ENCODE measurements around the gene WNT11.
A peak's percentile ranks its signal among the peaks of the same experiment; 100 is the strongest.

Gene WNT11

GRCh38 chr11:76206327-76207081 lies at the start of gene WNT11:
Gene WNT11, minus strand, starts transcription at chr11:76206502. Its CDS starts 95 bp downstream, at chr11:76206407.
- peak within 1 kb of the TSS in 1 of 3 experiments; percentile 49 for H3K27ac Mint-ChIP-seq
- H3K4me3 Mint-ChIP-seq, result peak within 1 kb of the TSS; percentile 79 to 89 (median 89)
- H3K27me3 Mint-ChIP-seq (ENCODE audit: low read depth), result peaks cover 74% of the 10 kb centered on the region
- H3K36me3 Mint-ChIP-seq (ENCODE audit: low read depth), result no peaks in the 10 kb centered on the region
- H3K4me1 Mint-ChIP-seq, result peaks cover 14% of the 10 kb centered on the region
- no peaks in the 10 kb centered on the region for H3K9me3 Mint-ChIP-seq
- TF ChIP-seq CTCF (IDR thresholded peaks at IDR 0.05; ENCODE audit: unreplicated experiment in 3 of 3), result peak in 1 of 3 experiments; percentile 18

- Mint-ChIP-seq H3K36me3 (ENCODE audit: low read depth) (no peaks in the 10 kb centered on the region), H3K9me3 (no peaks in the 10 kb centered on the region), H3K27me3 (ENCODE audit: low read depth) (peaks cover 45% of the 10 kb centered on the region), H3K4me3 (no peak overlapping the region), H3K4me1 (peaks cover 33% of the 10 kb centered on the region), H3K27ac (no peak overlapping the region)
- TF ChIP-seq CTCF (IDR thresholded peaks at IDR 0.05; ENCODE audit: unreplicated experiment in 3 of 3), result no peak
Observed at GRCh38 chr11:76253416-76253815, 47.1 kb upstream of the WNT11 start.

- Mint-ChIP-seq H3K4me3 (no peak overlapping the region), H3K9me3 (no peaks in the 10 kb centered on the region), H3K27ac (peak overlapping the region in 1 of 3 experiments; percentile 46), H3K27me3 (ENCODE audit: low read depth) (peaks cover 49% of the 10 kb centered on the region), H3K36me3 (ENCODE audit: low read depth) (no peaks in the 10 kb centered on the region), H3K4me1 (peaks cover 33% of the 10 kb centered on the region)
- TF ChIP-seq CTCF (IDR thresholded peaks at IDR 0.05; ENCODE audit: unreplicated experiment in 3 of 3), result no peak
Observed at GRCh38 chr11:76252631-76253070, 46.3 kb upstream of the WNT11 start.

GRCh38 chr11:76251576-76251975 lies 45.3 kb upstream of the WNT11 start:
- Mint-ChIP-seq H3K4me3 (no peak overlapping the region), H3K27me3 (ENCODE audit: low read depth) (peaks cover 46% of the 10 kb centered on the region), H3K9me3 (no peaks in the 10 kb centered on the region), H3K36me3 (ENCODE audit: low read depth) (no peaks in the 10 kb centered on the region), H3K27ac (peak overlapping the region in 1 of 3 experiments; percentile 43), H3K4me1 (peaks cover 29% of the 10 kb centered on the region)
- TF ChIP-seq CTCF (IDR thresholded peaks at IDR 0.05; ENCODE audit: unreplicated experiment in 3 of 3), result no peak

GRCh38 chr11:76251226-76251575 lies 44.9 kb upstream of the WNT11 start:
- no peak overlapping the region for H3K4me3 Mint-ChIP-seq
- peaks cover 45% of the 10 kb centered on the region for H3K27me3 Mint-ChIP-seq (ENCODE audit: low read depth)
- TF ChIP-seq CTCF (IDR thresholded peaks at IDR 0.05; ENCODE audit: unreplicated experiment in 3 of 3), result no peak
- H3K27ac Mint-ChIP-seq, result no peak overlapping the region
- H3K4me1 Mint-ChIP-seq, result peaks cover 29% of the 10 kb centered on the region
- H3K36me3 Mint-ChIP-seq (ENCODE audit: low read depth), result no peaks in the 10 kb centered on the region
- no peaks in the 10 kb centered on the region for H3K9me3 Mint-ChIP-seq

Data from nephron (organoid).